HCT116 (cell line): ENCODE results near the gene TBC1D2B. TPM values are rescaled to one million over a fixed set of nuclear protein-coding genes. Genes with fewer than 3 reads are reported as not detected.

ENCODE experiments used
- ATAC-seq: fragments of 200-7000 bp; cut with Tn5 transposase; 2 replicates; pipeline ENCODE4 v1.9.1; 2020; ENCODE audit warnings: mild to moderate bottlenecking, moderate library complexity
- BruUV-seq: library from RNA; stranded (reverse); fragments of 400-500 nt; replicated peaks from 2 replicates; lab custom pipeline; 2021; lab: Mats Ljungman, UMichigan
- CTCF ChIA-PET: fragments of 300-600 bp; sonication (Branson Sonifier 250); formaldehyde crosslinking; loops from one replicate; lab custom pipeline; 2021; ENCODE audit warnings: antibody characterized with exemption; lab: Charles Lee
- POLR2A ChIA-PET: fragments of 300-600, 350-600 bp; sonication (Branson Sonifier 250); formaldehyde crosslinking; loops from one replicate; lab custom pipeline; 2021; ENCODE audit warnings: antibody characterized with exemption; lab: Charles Lee
- RAD21 ChIA-PET, 2 experiments: fragments of 300-600 bp; sonication (Branson Sonifier 250); formaldehyde crosslinking; loops; one replicate each; lab custom pipeline; 2023; ENCODE audit warnings: low total read pairs in 2 of 2; ENCODE audit not compliant: uncharacterized antibody in 2 of 2, unreplicated experiment in 2 of 2, low non-redundant PET in 1 of 2; lab: Charles Lee
- DNase-seq: peaks from one replicate; pipeline ENCODE4 v3.0.0-alpha.2; 2010; ENCODE audit warnings: low read depth, low spot score
- H2AFZ ChIP-seq: fragments of 200-600 bp; shearing (Covaris generic), sonication (generic); 2 replicates; pipeline ENCODE4 v1.6.1; 2017; ENCODE audit warnings: low read depth, mixed run types, mixed read lengths, antibody characterized with exemption, low read length; ENCODE audit not compliant: poor library complexity, severe bottlenecking
- H3K27ac ChIP-seq: 2 replicates; pipeline ENCODE4 v1.5.1; 2012; ENCODE audit warnings: low read depth, low read length
- H3K27me3 ChIP-seq: fragments of 200-600 bp; sonication (generic); 2 replicates; pipeline ENCODE4 v1.6.1; 2016; ENCODE audit warnings: mixed run types, low read length, mixed read lengths; ENCODE audit not compliant: insufficient read depth
- H3K36me3 ChIP-seq, 2 experiments: fragments of 200-500 bp in 1 of 2; fragments of 200-600 bp in 1 of 2; sonication (Bioruptor generic) in 1 of 2; sonication (generic) in 1 of 2; 2 replicates each; pipeline versions ENCODE4 v1.5.1 to v1.6.1; 2014 to 2016; ENCODE audit warnings: low read length in 2 of 2, inconsistent platforms in 1 of 2, mixed read lengths in 1 of 2, mixed run types in 1 of 2; ENCODE audit not compliant: insufficient read depth in 2 of 2, control insufficient read depth in 1 of 2
- H3K4me1 ChIP-seq, 2 experiments: fragments of 200-600 bp in 1 of 2; sonication (generic) in 1 of 2; 2 replicates each; pipeline versions ENCODE4 v1.5.1 to v1.6.1; 2012 to 2017; ENCODE audit warnings: low read length in 2 of 2, inconsistent platforms in 1 of 2, mild to moderate bottlenecking in 1 of 2, mixed read lengths in 1 of 2, mixed run types in 1 of 2, moderate library complexity in 1 of 2; ENCODE audit not compliant: insufficient read depth in 2 of 2, control insufficient read depth in 1 of 2
- H3K4me2 ChIP-seq: fragments of 200-600 bp; sonication (generic); 2 replicates; pipeline ENCODE4 v1.6.1; 2017; ENCODE audit warnings: mixed run types, low read length, mixed read lengths
- H3K4me3 ChIP-seq, 2 experiments: fragments of 200-600 bp in 1 of 2; sonication (generic) in 1 of 2; replicated peaks in 1 of 2; 2 replicates each; pipeline ENCODE4 v1.5.1; 2011 to 2016; ENCODE audit warnings: low read length in 2 of 2, control low read depth in 1 of 2, low read depth in 1 of 2, mild to moderate bottlenecking in 1 of 2, mixed read lengths in 1 of 2, mixed run types in 1 of 2
- H3K79me2 ChIP-seq: fragments of 200-600 bp; sonication (generic); 2 replicates; pipeline ENCODE4 v1.6.1; 2017; ENCODE audit warnings: mild to moderate bottlenecking, mixed run types, low read length, moderate library complexity, mixed read lengths; ENCODE audit not compliant: insufficient read depth
- H3K9ac ChIP-seq: fragments of 200-600 bp; sonication (generic); 2 replicates; pipeline ENCODE4 v1.6.1; 2016; ENCODE audit warnings: low read length, mixed read lengths
- H3K9me2 ChIP-seq: fragments of 200-600 bp; sonication (generic), shearing (Covaris generic); 2 replicates; pipeline ENCODE4 v1.6.1; 2017; ENCODE audit warnings: mixed run types, mild to moderate bottlenecking, moderate library complexity; ENCODE audit not compliant: insufficient read depth
- H3K9me3 ChIP-seq, 2 experiments: fragments of 200-500 bp in 1 of 2; fragments of 200-600 bp in 1 of 2; sonication (Bioruptor generic) in 1 of 2; sonication (generic) in 1 of 2; 2 replicates each; pipeline ENCODE4 v1.6.1; 2014 to 2017; ENCODE audit warnings: low read length in 2 of 2, mixed read lengths in 2 of 2, inconsistent platforms in 1 of 2, low read depth in 1 of 2, mild to moderate bottlenecking in 1 of 2, mixed run types in 1 of 2, moderate library complexity in 1 of 2; ENCODE audit not compliant: control insufficient read depth in 1 of 2, insufficient read depth in 1 of 2
- H4K20me1 ChIP-seq: fragments of 200-600 bp; sonication (generic), shearing (Covaris generic); 2 replicates; pipeline ENCODE4 v1.6.1; 2017; ENCODE audit warnings: mixed run types, mild to moderate bottlenecking, moderate library complexity; ENCODE audit not compliant: insufficient read depth
- ATF3 ChIP-seq: IDR thresholded peaks from 2 replicates; pipeline ENCODE4 v1.6.1; 2012
- CBX3 ChIP-seq: IDR thresholded peaks from 2 replicates; pipeline ENCODE4 v1.6.1; 2012; ENCODE audit warnings: low read depth
- CEBPB ChIP-seq: IDR thresholded peaks from 2 replicates; pipeline ENCODE4 v1.6.1; 2012; ENCODE audit warnings: low read depth
- EGR1 ChIP-seq: IDR thresholded peaks from 2 replicates; pipeline ENCODE4 v1.6.1; 2012; ENCODE audit warnings: low read depth
- ELF1 ChIP-seq: IDR thresholded peaks from 2 replicates; pipeline ENCODE4 v1.6.1; 2012; ENCODE audit warnings: low read depth, borderline replicate concordance
- EZH2 ChIP-seq: fragments of 200-600 bp; sonication (generic); IDR thresholded peaks from 2 replicates; pipeline ENCODE4 v1.6.1; 2017; ENCODE audit warnings: antibody characterized with exemption, mixed run types
- EZH2phosphoT487 ChIP-seq: fragments of 200-600 bp; IDR thresholded peaks from 2 replicates; pipeline ENCODE4 v1.6.1; 2018; ENCODE audit warnings: antibody characterized with exemption, borderline replicate concordance
- FOSL1 ChIP-seq: IDR thresholded peaks from 2 replicates; pipeline ENCODE4 v1.6.1; 2012; ENCODE audit warnings: low read depth
- MAX ChIP-seq: IDR thresholded peaks from 2 replicates; pipeline ENCODE4 v1.6.1; 2012
- POLR2A ChIP-seq: IDR thresholded peaks from 2 replicates; pipeline ENCODE4 v1.7.0; 2011; ENCODE audit warnings: borderline replicate concordance; ENCODE audit not compliant: insufficient read depth, insufficient read length; ENCODE audit errors: extremely low read depth
- POLR2AphosphoS5 ChIP-seq: IDR thresholded peaks from 2 replicates; pipeline ENCODE4 v1.6.1; 2011; ENCODE audit warnings: mild to moderate bottlenecking, low read depth, low read length, moderate library complexity
- RAD21 ChIP-seq: IDR thresholded peaks from 2 replicates; pipeline ENCODE4 v1.6.1; 2012; ENCODE audit warnings: low read depth, mild to moderate bottlenecking
- REST ChIP-seq: IDR thresholded peaks from 2 replicates; pipeline ENCODE4 v1.6.1; 2012; ENCODE audit warnings: low read depth
- SIN3A ChIP-seq: IDR thresholded peaks from 2 replicates; pipeline ENCODE4 v1.6.1; 2012; ENCODE audit warnings: low read depth
- SRF ChIP-seq: IDR thresholded peaks from 2 replicates; pipeline ENCODE4 v1.6.1; 2012; ENCODE audit warnings: low read depth
- TCF7L2 ChIP-seq: IDR thresholded peaks from 2 replicates; pipeline ENCODE4 v1.7.0; 2011; ENCODE audit warnings: borderline replicate concordance, inconsistent platforms; ENCODE audit not compliant: insufficient read depth, insufficient read length; ENCODE audit errors: extremely low read depth
- YY1 ChIP-seq: IDR thresholded peaks from 2 replicates; pipeline ENCODE4 v1.6.1; 2011; ENCODE audit warnings: low read length, low read depth, moderate library complexity, mild to moderate bottlenecking; ENCODE audit not compliant: insufficient replicate concordance; ENCODE audit errors: extremely low read depth
- ZBTB33 ChIP-seq: IDR thresholded peaks from 2 replicates; pipeline ENCODE4 v1.6.1; 2011; ENCODE audit warnings: mild to moderate bottlenecking, low read length, moderate library complexity; ENCODE audit not compliant: insufficient replicate concordance; ENCODE audit errors: extremely low read depth
- ZFX ChIP-seq: fragments of 450-650 bp; IDR thresholded peaks from 2 replicates; pipeline ENCODE4 v1.6.1; 2017
- ZNF274 ChIP-seq: fragments of 200-500 bp; sonication (Bioruptor generic); IDR thresholded peaks from 2 replicates; pipeline ENCODE4 v1.6.1; 2014; ENCODE audit warnings: mild to moderate bottlenecking, low read depth, low read length, inconsistent platforms
- intact Hi-C: fragments of 100-400 bp; cut with micrococcal nuclease; formaldehyde crosslinking; loops from 2 replicates; pipeline ENCODE4 v1.10.0; 2022
- total RNA-seq: library from RNA; stranded (reverse); gene quantifications from one replicate; pipeline ENCODE4 v1.2.1, GENCODE V29; 2021; ENCODE audit not compliant: unreplicated experiment

Gene TBC1D2B
- total RNA-seq, 1 experiment from 2014 or later, result 16.6 TPM

- no peak for ATAC-seq
- no peak overlapping the region for H2AFZ ChIP-seq
- H3K27ac ChIP-seq, result no peak overlapping the region
- RAD21 ChIA-PET, result no interaction called here
- no peaks in the 10 kb centered on the region for H3K9me3 ChIP-seq
- H3K4me1 ChIP-seq, result no peaks in the 10 kb centered on the region
- H3K27me3 ChIP-seq, result no peaks in the 10 kb centered on the region
- H4K20me1 ChIP-seq, result no peaks in the 10 kb centered on the region
- DNase-seq, result no peak
- no peak for TF ChIP-seq FOSL1
- TF ChIP-seq REST, result no peak
- no peak for TF ChIP-seq EGR1
- no peak for TF ChIP-seq SRF
- no peak for TF ChIP-seq CBX3
- no peak for TF ChIP-seq ZFX
- TF ChIP-seq EZH2, result no peak
- TF ChIP-seq RAD21, result no peak
- no peak for TF ChIP-seq TCF7L2
- TF ChIP-seq POLR2AphosphoS5, result no peak
- no peak for TF ChIP-seq ATF3
- no peak for TF ChIP-seq POLR2A
- TF ChIP-seq ZNF274, result no peak
- TF ChIP-seq MAX, result no peak
- no peak for TF ChIP-seq EZH2phosphoT487
- TF ChIP-seq ZBTB33, result no peak
- no peak for TF ChIP-seq SIN3A
- TF ChIP-seq ELF1, result no peak
- no peak for TF ChIP-seq YY1
- no peak for TF ChIP-seq CEBPB
- BruUV-seq, result no TSS peak
- no peak overlapping the region for H3K4me3 ChIP-seq
- H3K4me2 ChIP-seq, result no peak overlapping the region
- CTCF ChIA-PET, result interaction anchor here (1.4 kb wide), 1 partner anchor 10 kb away, joined by 4 read pairs; no protein-coding TSS in a partner anchor
- no peaks in the 10 kb centered on the region for H3K36me3 ChIP-seq
- intact Hi-C loops, result no loop called here
- H3K9ac ChIP-seq, result no peak overlapping the region
- no peaks in the 10 kb centered on the region for H3K9me2 ChIP-seq
- POLR2A ChIA-PET, result no interaction called here
- H3K79me2 ChIP-seq, result no peaks in the 10 kb centered on the region
Observed at GRCh38 chr15:78098131-78098755, 20.7 kb upstream of the TBC1D2B start.
